Cardiac muscle cell (in vitro differentiated cells and primary cell): ENCODE data around the gene COL8A1. TPM values are rescaled to one million over a fixed set of nuclear protein-coding genes. Genes with fewer than 3 reads are reported as not detected.

Experiments used
- DNase-seq, 2 donors: peaks; one replicate each; pipeline versions ENCODE4 v3.0.0 to v3.0.0-alpha.2; 2010 to 2017; ENCODE audit warnings: low read depth in 1 of 2, low spot score in 1 of 2
- H3K27ac ChIP-seq: fragments of 200-600 bp; sonication (generic); 2 replicates; pipeline ENCODE4 v1.5.1; 2016
- H3K27me3 ChIP-seq: fragments of 200-600 bp; sonication (generic); 2 replicates; pipeline ENCODE4 v1.6.0; 2016; ENCODE audit warnings: control low read depth
- H3K36me3 ChIP-seq: fragments of 200-600 bp; sonication (generic); 2 replicates; pipeline ENCODE4 v1.5.1; 2016; ENCODE audit warnings: control low read depth
- H3K4me1 ChIP-seq: fragments of 200-600 bp; sonication (generic); 2 replicates; pipeline ENCODE4 v1.8.1; 2017; ENCODE audit warnings: low read depth, mild to moderate bottlenecking, mixed run types
- H3K4me3 ChIP-seq: fragments of 200-600 bp; sonication (generic); 2 replicates; pipeline ENCODE4 v1.5.1; 2016; ENCODE audit warnings: mild to moderate bottlenecking
- H3K9me3 ChIP-seq: fragments of 200-600 bp; sonication (generic); 2 replicates; pipeline ENCODE4 v1.5.1; 2017; ENCODE audit warnings: low read depth, mild to moderate bottlenecking, control low read depth
- polyA plus RNA-seq: library from polyadenylated mRNA; unstranded; fragments of >200 nt; fragmentation: Nextera tagmentation; extraction: Ambion mirVana; gene quantifications from 2 replicates; pipeline ENCODE4 v1.2.1, GENCODE V29; 2016
- total RNA-seq: library from RNA; depleted of rRNA; stranded (reverse); fragments of >200 nt; gene quantifications from 2 replicates; pipeline ENCODE4 v1.2.3, GENCODE V29; 2016
- TF ChIP-seq, protein P1 (sequence below): IDR thresholded peaks from 2 replicates; pipeline ENCODE4 v1.5.1; 2012; ENCODE audit warnings: low read depth, mild to moderate bottlenecking, low read length

The COL8A1 gene
- total and polyA plus RNA-seq, 2 experiments from 2014 or later: 1.5 to 5.1 TPM

DNA sequence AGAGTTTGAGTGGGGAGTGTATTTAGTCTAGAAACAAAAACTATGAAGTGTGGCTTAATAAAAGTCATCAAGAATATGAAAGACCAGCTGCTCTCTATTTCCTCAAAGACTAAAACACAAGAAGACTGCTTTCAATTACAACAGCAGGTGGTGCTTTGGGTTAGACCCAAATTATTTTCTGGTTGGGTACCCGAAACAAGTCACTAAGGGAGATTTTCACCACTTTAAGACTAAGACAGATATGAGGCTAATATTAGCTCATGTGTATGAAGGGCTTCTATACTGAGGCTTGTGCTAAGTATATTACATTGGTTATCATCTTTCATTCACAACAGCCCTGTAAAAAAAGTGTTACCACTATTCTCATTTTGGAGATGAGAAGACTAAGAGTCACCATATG, 43.1 kb downstream of the COL8A1 start:
- DNase-seq: no peak
- Histone ChIP-seq H3K9me3 (no peaks in the 10 kb centered on the region), H3K4me3 (no peak overlapping the region), H3K27me3 (no peaks in the 10 kb centered on the region), H3K4me1 (no peaks in the 10 kb centered on the region), H3K27ac (no peak overlapping the region), H3K36me3 (no peaks in the 10 kb centered on the region)
- TF ChIP-seq, protein P1, sequence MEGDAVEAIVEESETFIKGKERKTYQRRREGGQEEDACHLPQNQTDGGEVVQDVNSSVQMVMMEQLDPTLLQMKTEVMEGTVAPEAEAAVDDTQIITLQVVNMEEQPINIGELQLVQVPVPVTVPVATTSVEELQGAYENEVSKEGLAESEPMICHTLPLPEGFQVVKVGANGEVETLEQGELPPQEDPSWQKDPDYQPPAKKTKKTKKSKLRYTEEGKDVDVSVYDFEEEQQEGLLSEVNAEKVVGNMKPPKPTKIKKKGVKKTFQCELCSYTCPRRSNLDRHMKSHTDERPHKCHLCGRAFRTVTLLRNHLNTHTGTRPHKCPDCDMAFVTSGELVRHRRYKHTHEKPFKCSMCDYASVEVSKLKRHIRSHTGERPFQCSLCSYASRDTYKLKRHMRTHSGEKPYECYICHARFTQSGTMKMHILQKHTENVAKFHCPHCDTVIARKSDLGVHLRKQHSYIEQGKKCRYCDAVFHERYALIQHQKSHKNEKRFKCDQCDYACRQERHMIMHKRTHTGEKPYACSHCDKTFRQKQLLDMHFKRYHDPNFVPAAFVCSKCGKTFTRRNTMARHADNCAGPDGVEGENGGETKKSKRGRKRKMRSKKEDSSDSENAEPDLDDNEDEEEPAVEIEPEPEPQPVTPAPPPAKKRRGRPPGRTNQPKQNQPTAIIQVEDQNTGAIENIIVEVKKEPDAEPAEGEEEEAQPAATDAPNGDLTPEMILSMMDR: no peak

DNA sequence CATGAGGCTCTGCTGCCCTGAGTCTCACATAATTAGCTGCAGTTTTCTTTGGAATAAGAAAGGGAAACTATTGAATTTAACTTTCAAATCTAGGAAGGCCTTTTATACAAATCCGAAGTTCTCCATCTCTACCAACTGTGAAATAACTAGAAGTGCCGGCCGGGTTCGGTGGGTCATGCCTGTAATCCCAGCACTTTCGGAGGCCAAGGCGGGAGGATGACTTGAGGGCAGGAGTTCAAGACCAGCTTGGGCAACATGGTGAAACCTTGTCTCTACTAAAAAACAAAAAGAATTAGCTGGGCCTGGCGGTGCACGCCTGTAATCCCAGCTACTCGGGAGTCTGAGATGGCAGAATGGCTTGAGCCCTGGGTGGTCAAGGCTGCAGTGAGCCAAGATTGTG, 43.6 kb downstream of the COL8A1 start:
- Histone ChIP-seq H3K9me3 (no peaks in the 10 kb centered on the region), H3K36me3 (no peaks in the 10 kb centered on the region), H3K27me3 (no peaks in the 10 kb centered on the region), H3K27ac (no peak overlapping the region), H3K4me1 (no peaks in the 10 kb centered on the region), H3K4me3 (no peak overlapping the region)
- TF ChIP-seq, protein P1: no peak
- no peak for DNase-seq

DNA sequence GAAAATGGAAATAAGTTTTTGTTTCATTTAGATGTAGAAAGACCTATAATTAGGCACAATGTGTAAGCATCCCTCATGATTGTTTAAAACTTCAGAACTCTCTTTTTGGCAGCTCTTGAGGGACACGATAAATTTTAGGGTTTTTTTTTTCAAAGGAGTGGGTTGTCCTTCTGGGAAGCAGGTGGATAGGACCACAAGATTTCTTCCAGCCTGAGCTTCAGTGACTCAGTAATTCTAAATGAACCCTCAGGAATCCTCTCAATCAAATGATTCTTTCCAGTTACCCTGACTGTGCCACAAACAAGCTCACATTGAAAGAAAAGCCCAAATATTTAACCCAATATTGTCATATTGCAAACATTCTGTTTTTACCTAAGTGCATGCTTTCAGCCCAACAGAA, 45.1 kb downstream of the COL8A1 start:
- DNase-seq: no peak
- no peaks in the 10 kb centered on the region for H3K4me1 ChIP-seq
- no peak overlapping the region for H3K27ac ChIP-seq
- no peaks in the 10 kb centered on the region for H3K36me3 ChIP-seq
- H3K9me3 ChIP-seq: no peaks in the 10 kb centered on the region
- H3K27me3 ChIP-seq: no peaks in the 10 kb centered on the region
- no peak overlapping the region for H3K4me3 ChIP-seq
- TF ChIP-seq, protein P1: no peak

DNA sequence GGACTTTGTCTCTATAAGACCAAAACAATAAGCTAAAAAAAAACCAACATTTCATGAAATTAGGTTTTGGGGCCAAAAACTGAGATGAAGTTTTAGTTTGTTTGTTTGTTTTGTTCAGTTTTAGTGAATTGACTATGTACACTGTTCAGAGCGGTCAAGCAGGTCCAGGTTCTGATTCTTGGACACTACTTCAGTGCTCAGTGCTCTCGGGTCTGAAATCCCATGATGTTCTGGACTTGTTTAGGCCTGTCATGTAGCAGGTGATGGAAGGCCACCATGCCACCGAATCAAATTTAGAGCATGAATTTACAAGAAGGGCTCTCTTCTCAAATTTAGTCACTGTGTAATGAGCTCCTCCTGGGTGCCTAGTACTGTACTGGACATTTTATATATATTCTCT, 45.5 kb downstream of the COL8A1 start:
- DNase-seq: no peak
- Histone ChIP-seq H3K36me3 (no peaks in the 10 kb centered on the region), H3K27me3 (no peaks in the 10 kb centered on the region), H3K27ac (no peak overlapping the region), H3K4me3 (no peak overlapping the region), H3K9me3 (no peaks in the 10 kb centered on the region), H3K4me1 (no peaks in the 10 kb centered on the region)
- TF ChIP-seq, protein P1: no peak

DNA sequence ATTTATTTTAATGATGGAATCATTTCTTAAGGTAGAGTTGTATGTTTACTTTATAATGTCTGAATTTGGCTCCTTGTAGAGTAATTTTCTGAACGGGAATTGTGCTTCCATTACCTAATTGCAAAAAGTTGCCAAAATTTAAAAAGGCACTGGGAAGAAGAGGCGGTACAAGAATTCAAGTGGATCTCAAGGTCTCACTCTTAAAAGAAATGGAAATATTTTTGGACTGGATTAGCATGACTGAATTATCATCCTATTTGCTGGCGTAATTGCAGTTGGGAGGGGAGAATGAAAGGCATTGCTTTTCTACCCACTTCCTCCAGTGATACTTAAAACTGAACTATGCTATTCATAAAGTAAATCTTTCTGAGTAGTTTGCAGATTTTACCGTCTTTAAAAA, 46.2 kb downstream of the COL8A1 start:
- no peaks in the 10 kb centered on the region for H3K36me3 ChIP-seq
- H3K27me3 ChIP-seq: no peaks in the 10 kb centered on the region
- H3K4me1 ChIP-seq: no peaks in the 10 kb centered on the region
- H3K4me3 ChIP-seq: no peak overlapping the region
- H3K27ac ChIP-seq: no peak overlapping the region
- DNase-seq: no peak
- H3K9me3 ChIP-seq: no peaks in the 10 kb centered on the region
- TF ChIP-seq, protein P1: no peak

DNA sequence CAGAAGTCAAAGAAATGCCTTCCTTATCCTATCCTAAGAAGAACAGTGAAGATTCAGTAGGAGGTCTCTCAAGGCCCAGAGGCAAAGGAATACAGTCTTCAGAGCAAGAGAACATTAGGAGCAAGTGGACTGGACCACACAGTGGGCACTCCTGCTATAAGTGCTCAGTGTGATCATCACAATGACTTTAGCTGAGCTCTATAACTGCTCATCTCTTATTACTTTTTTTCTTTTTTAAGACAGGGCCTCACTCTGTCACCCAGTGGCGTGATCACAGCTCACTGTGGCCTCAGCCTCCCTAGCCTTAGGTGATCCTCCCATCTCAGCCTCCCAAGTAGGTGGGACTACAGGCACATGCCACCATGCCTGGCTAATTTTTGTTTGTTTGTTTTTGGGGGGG, 48.1 kb downstream of the COL8A1 start:
- no peaks in the 10 kb centered on the region for H3K27me3 ChIP-seq
- DNase-seq: no peak
- no peak overlapping the region for H3K27ac ChIP-seq
- H3K4me3 ChIP-seq: no peak overlapping the region
- TF ChIP-seq, protein P1: no peak
- no peaks in the 10 kb centered on the region for H3K36me3 ChIP-seq
- no peaks in the 10 kb centered on the region for H3K4me1 ChIP-seq
- no peaks in the 10 kb centered on the region for H3K9me3 ChIP-seq
